IMR-90 (cell line): ENCODE measurements around the gene KRTAP5-3.

ENCODE experiments used
- BHLHE40 ChIP-seq: fragments of 150-350 bp; IDR thresholded peaks from 2 replicates; pipeline ENCODE4 v1.6.1; 2016; ENCODE audit warnings: mild to moderate bottlenecking, low read depth, low read length
- CTCF ChIP-seq: conservative IDR thresholded peaks from 2 replicates; pipeline ENCODE4 v1.5.1; 2012; ENCODE audit warnings: mild to moderate bottlenecking, low read depth, low read length, improper control_type of control experiment
- FOS ChIP-seq: fragments of 150-350 bp; IDR thresholded peaks from 2 replicates; pipeline ENCODE4 v1.6.1; 2016; ENCODE audit warnings: low read depth, low read length
- MXI1 ChIP-seq: IDR thresholded peaks from 2 replicates; pipeline ENCODE4 v1.6.1; 2012; ENCODE audit warnings: low read depth, mild to moderate bottlenecking, low read length, moderate library complexity, borderline replicate concordance
- POLR2A ChIP-seq: IDR thresholded peaks from 2 replicates; pipeline ENCODE4 v1.6.1; 2012; ENCODE audit warnings: mild to moderate bottlenecking, low read depth, low read length
- RAD21 ChIP-seq: IDR thresholded peaks from 2 replicates; pipeline ENCODE4 v1.6.1; 2012; ENCODE audit warnings: low read length, improper control_type of control experiment
- SMC3 ChIP-seq: fragments of 150-350 bp; IDR thresholded peaks from 2 replicates; pipeline ENCODE4 v1.6.1; 2016; ENCODE audit warnings: low read depth, mild to moderate bottlenecking, antibody characterized with exemption, low read length, moderate library complexity

- TF ChIP-seq CTCF, result no peak
- no peak for TF ChIP-seq SMC3
- TF ChIP-seq POLR2A, result no peak
- TF ChIP-seq BHLHE40, result no peak
- no peak for TF ChIP-seq FOS
- 0 out of 2 replicates have a peak, but pooled peaks have one; percentile 14 for TF ChIP-seq MXI1
- TF ChIP-seq RAD21, result no peak
These were observed 48.9 kb downstream of the KRTAP5-3 start for GRCh38 chr11:1559111-1559951.
